NCI-H2029 (cell line): ENCODE measurements around the gene SLC38A10.

Source experiments
- DNase-seq: peaks from one replicate; lab custom pipeline; 2025; lab: John Stamatoyannopoulos, UW

The SLC38A10 gene

GRCh38 chr17:81276781-81277180 lies 18.3 kb downstream of the SLC38A10 start:
- DNase-seq, result no peak

GRCh38 chr17:81274471-81274855 lies 20.6 kb downstream of the SLC38A10 start:
- no peak for DNase-seq

- DNase-seq, result no peak
These were observed 21.2 kb downstream of the SLC38A10 start for GRCh38 chr17:81273698-81274470.

- no peak for DNase-seq
These were observed 22.5 kb downstream of the SLC38A10 start for GRCh38 chr17:81272616-81273015.

- DNase-seq, result no peak
These were observed 23.9 kb downstream of the SLC38A10 start for GRCh38 chr17:81271226-81271625.

GRCh38 chr17:81270279-81270678 lies 24.8 kb downstream of the SLC38A10 start:
- no peak for DNase-seq

- DNase-seq, result no peak
These were observed 27.6 kb downstream of the SLC38A10 start for GRCh38 chr17:81267390-81268067.

GRCh38 chr17:81265576-81265975 lies 29.5 kb downstream of the SLC38A10 start:
- DNase-seq, result no peak

- DNase-seq, result no peak
These were observed 30.5 kb downstream of the SLC38A10 start for GRCh38 chr17:81264640-81265039.

GRCh38 chr17:81263371-81264181 lies 31.5 kb downstream of the SLC38A10 start:
- no peak for DNase-seq

- DNase-seq, result no peak
These were observed 33.3 kb downstream of the SLC38A10 start for GRCh38 chr17:81261582-81262336.

GRCh38 chr17:81261096-81261495 lies 34.0 kb downstream of the SLC38A10 start:
- DNase-seq, result no peak

- no peak for DNase-seq
These were observed 34.5 kb downstream of the SLC38A10 start for GRCh38 chr17:81260641-81261040.

GRCh38 chr17:81260171-81260570 lies 34.9 kb downstream of the SLC38A10 start:
- no peak for DNase-seq

GRCh38 chr17:81259058-81259605 lies 36.0 kb downstream of the SLC38A10 start:
- no peak for DNase-seq

GRCh38 chr17:81258292-81258691 lies 36.8 kb downstream of the SLC38A10 start:
- DNase-seq, result no peak

- no peak for DNase-seq
These were observed 37.6 kb downstream of the SLC38A10 start for GRCh38 chr17:81257533-81257932.

- DNase-seq, result no peak
These were observed 38.5 kb downstream of the SLC38A10 start for GRCh38 chr17:81256616-81257015.

GRCh38 chr17:81254955-81255717 lies 40.0 kb downstream of the SLC38A10 start:
- peak; percentile 64 for DNase-seq

GRCh38 chr17:81253358-81254131 lies 41.6 kb downstream of the SLC38A10 start:
- no peak for DNase-seq
